CMK (cell line): ENCODE results near the gene ZNF746.

Experiments
- DNase-seq: peaks from one replicate; pipeline ENCODE4 v3.0.0-alpha.2; 2010; ENCODE audit warnings: low read depth

Gene ZNF746

GRCh38 chr7:149490083-149490760, 7.4 kb downstream of the ZNF746 start:
- no peak for DNase-seq

- no peak for DNase-seq
Observed at GRCh38 chr7:149489391-149490024, 8.1 kb downstream of the ZNF746 start.

GRCh38 chr7:149479568-149479967, 18.0 kb downstream of the ZNF746 start:
- no peak for DNase-seq

- DNase-seq, result no peak
Observed at GRCh38 chr7:149478754-149479153, 18.9 kb downstream of the ZNF746 start.

- DNase-seq, result no peak
Observed at GRCh38 chr7:149477494-149478443, 19.8 kb downstream of the ZNF746 start.

- no peak for DNase-seq
Observed at GRCh38 chr7:149476791-149477190, 20.8 kb downstream of the ZNF746 start.

- no peak for DNase-seq
Observed at GRCh38 chr7:149475121-149476045, 22.2 kb downstream of the ZNF746 start.

GRCh38 chr7:149474309-149475120, 23.1 kb downstream of the ZNF746 start:
- DNase-seq, result no peak

GRCh38 chr7:149473251-149473650, 24.4 kb downstream of the ZNF746 start:
- no peak for DNase-seq

GRCh38 chr7:149471289-149471953, 26.2 kb downstream of the ZNF746 start:
- DNase-seq, result no peak

GRCh38 chr7:149469806-149470205, 27.8 kb downstream of the ZNF746 start:
- no peak for DNase-seq

GRCh38 chr7:149468208-149468607, 29.4 kb downstream of the ZNF746 start:
- no peak for DNase-seq

GRCh38 chr7:149467321-149467859, 30.2 kb downstream of the ZNF746 start:
- no peak for DNase-seq

- DNase-seq, result no peak
Observed at GRCh38 chr7:149466364-149466763, 31.2 kb downstream of the ZNF746 start.

GRCh38 chr7:149463500-149464161, 34.0 kb downstream of the ZNF746 start:
- no peak for DNase-seq

- DNase-seq, result no peak
Observed at GRCh38 chr7:149462101-149462520, 35.5 kb downstream of the ZNF746 start.

GRCh38 chr7:149460493-149461277, 36.9 kb downstream of the ZNF746 start, which contains the start of gene ZNF777:
ZNF777 (minus strand) TSS chr7:149461062; CDS start chr7:149456022, 5,040 bp downstream.
- peak; percentile 37 for DNase-seq
